Stimulated activated CD8-positive, alpha-beta memory T cell treated with anti-CD3 and anti-CD28 coated beads, Interleukin-4, amount 100 ng/mL, for 24 hours (primary cell): ENCODE measurements around the gene UBE2U.

Experiments
- DNase-seq: peaks from one replicate; pipeline ENCODE4 v3.0.0-alpha.2; 2020; ENCODE audit warnings: low read depth

UBE2U gene

DNA sequence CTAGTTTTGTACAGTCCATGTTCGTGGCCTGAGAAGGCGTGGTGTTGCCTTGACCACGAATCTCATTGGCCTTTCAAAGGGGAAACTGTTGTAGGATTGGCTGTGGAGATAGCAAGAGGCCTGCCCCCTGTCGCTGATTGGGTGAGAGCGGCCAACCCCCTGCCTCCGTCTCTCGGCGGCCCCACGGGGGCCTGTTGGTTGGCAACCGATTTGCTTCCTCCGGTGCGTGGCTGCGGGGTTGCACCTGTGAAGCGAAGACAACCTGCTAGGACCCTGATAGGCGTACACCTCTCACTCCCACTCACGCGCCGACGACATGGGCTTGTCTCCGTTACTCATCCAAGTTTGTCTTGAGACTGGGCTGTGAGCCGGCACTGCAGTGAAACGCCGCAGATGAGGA, at the start of gene UBE2U:
Gene UBE2U (plus strand): TSS at position 204 of the 400 bp plus-strand sequence. CDS start 428 bp downstream, outside the sequence.
- no peak for DNase-seq

DNA sequence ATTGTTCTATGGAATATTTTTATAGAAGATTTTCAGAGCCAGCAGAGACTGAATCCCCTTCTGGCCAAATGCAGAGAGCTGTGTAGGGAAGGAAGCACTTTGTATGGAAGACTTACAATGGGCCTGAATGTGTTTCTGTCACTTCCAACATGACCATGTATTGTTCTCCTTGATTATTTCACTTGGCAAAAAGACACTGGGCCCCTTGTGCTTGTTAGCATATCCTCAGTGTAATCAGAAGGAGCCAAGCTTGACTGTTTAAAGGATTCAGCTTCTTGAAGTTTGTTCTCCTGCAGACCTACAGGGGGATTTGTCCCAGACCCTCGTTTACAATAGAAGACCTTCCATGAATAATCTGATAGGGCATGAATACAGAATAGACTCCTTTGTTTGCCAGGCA, 48.1 kb upstream of the UBE2U start:
- DNase-seq = no peak

DNA sequence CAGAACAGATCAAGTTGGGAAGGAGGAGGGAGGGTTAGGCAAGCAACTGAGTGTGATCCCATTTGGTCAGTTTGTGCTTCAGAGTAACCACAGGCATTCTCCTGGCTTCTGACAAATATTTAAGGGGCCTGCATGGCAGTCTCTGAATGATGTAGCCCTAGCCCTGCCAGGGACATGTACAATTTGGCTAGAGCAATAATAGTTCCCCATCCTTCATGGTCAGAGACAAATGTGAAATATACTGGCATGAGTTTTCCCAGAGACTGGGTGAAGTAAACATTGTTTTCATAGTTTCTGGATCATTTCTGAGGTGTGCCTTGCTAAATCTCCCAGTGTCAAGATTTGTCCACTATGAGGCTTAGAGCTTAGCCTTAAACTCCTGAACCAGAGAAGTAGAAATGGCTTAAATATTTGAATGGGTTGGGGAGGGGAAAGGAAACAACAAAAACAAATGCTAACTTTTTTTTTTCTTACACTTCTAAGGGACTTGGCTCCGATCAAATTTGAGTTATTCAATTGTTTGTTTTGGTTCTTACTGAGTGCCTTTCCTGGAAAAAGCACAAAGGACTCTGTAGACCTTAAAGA, 42.0 kb upstream of the UBE2U start:
- DNase-seq = no peak

DNA sequence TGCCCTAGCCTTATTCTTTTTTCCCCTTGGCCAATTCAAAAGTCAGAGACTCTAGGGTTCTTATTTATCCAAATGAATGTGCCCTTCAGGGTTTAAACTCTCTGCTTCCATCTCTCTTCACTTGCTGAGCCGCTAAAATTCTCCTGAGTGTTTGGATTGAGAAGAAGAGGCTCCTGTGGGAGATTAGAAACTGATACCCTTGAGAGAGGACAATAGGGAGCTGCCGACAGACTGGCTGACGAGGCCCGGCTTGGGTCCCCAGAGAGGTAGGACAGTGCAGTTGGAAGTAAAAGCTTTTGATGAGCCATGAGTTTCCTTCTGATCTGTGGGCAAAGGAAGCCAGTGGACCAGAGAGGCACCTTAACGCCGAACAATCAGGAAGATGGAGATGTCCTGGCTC, 41.3 kb upstream of the UBE2U start:
- no peak for DNase-seq

GRCh38 chr1:64162804-64163203, 40.6 kb upstream of the UBE2U start:
- DNase-seq = no peak

GRCh38 chr1:64163431-64163830, 40.0 kb upstream of the UBE2U start:
- DNase-seq = no peak

- no peak for DNase-seq
Measured at GRCh38 chr1:64163970-64164369, 39.5 kb upstream of the UBE2U start.

GRCh38 chr1:64166629-64167028, 36.8 kb upstream of the UBE2U start:
- no peak for DNase-seq

- no peak for DNase-seq
Measured at GRCh38 chr1:64167176-64167575, 36.2 kb upstream of the UBE2U start.

DNA sequence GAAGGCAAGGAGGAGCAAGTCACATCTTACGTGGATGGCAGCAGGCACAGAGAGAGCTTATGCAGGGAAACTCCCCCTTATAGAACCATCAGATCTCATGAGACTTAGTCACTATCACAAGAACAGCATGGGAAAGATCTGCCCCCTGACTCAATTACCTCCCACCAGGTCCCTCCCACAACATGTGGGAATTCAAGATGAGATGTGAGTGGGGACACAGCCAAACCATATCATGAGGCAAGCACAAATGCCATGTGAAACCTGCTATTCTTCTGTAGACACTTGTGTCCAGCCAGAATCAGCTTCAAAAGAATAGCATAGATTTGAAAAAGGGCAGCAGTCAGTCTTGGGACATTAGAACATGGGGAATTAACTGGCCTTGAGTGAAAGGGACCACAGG, 32.2 kb upstream of the UBE2U start:
- no peak for DNase-seq

DNA sequence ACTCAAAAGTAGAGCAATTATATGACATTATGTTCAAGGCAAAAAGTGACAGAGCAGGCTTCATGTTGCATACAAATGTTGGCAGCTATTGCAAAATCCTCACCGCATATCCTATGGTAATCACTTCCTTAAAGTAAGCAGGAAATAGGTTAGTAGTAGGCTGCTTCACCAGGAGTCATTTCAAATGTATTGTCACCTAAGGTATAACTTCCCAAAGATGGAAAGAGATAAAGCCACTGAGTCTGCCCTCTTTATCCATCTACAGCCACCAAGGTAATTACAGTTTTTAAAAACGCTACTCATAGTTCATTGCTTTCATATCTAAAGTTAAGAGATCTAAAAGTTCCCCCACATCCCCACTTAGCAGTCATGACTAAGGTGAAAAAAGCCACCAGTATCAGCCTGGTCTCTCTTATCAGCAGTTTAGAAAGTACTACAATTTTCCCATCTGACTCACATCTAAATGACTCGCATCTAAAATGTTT, 31.6 kb upstream of the UBE2U start:
- DNase-seq = no peak

DNA sequence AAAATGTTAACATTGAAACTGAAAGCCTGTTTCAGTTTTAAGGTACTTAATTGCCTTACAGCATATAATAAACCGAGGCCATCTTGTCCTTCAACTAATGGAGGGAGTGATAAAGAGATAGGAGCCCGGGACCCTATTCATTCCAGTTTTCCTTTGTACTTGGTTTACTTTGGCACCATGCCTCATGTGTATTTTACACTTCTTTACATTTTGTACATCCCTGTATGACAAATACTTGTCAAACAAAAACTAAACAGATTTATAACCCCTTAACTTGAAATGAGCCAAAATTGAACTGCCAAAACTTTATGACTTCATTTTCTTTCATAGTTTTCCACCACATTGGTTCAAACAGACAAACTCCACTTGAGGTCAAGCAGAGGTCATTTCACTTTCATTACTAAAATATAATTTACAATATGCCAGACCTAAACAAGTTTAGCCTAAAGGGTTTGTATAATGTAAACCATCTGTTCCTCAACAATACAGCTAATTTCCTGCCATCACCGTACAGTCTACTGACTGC, 30.9 kb upstream of the UBE2U start:
- DNase-seq = no peak

- DNase-seq = no peak
Measured at GRCh38 chr1:64173336-64173940, 30.0 kb upstream of the UBE2U start.

- DNase-seq = no peak
Measured at GRCh38 chr1:64175639-64176038, 27.8 kb upstream of the UBE2U start.

GRCh38 chr1:64176659-64177058, 26.8 kb upstream of the UBE2U start:
- DNase-seq = no peak

DNA sequence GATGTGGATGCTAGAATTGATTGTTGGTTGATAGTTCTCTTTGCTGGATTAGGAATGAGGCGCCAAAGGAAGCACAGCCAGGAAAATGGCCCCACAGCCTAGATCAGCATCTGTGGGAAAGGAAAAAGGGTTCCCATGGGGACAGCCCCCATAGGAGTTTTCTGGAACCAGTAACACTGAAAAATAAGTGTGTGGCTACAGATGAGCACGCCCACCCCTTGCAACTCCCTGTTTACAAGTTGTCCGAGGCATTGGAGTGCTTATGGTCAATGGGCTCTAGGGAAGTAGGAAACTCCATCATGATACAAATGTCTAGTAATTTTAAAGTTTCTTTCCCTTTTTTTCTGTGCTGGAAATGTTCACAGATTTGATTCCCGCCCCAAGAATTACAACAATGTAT, 23.8 kb upstream of the UBE2U start:
- DNase-seq = no peak

DNA sequence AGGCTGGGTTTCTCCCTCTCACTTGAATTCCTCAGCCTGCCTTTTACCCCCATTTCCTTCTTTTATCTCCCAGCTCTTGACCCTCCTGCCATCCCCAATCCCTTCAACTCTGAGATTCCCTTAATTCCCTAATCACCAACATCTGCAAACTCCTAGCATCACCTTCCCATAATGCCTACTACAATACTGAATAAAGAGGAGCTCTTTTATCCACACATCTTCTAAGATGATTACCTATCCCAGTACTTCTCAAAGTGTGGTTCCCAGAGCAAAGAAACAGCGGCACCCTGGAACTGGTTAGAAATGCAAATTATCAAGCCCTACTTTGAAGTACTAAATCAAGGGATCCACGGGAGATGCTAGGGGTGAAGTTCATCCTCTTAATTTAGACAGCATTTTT, 21.2 kb upstream of the UBE2U start:
- no peak for DNase-seq

- no peak for DNase-seq
Measured at GRCh38 chr1:64183395-64184002, 19.9 kb upstream of the UBE2U start.

DNA sequence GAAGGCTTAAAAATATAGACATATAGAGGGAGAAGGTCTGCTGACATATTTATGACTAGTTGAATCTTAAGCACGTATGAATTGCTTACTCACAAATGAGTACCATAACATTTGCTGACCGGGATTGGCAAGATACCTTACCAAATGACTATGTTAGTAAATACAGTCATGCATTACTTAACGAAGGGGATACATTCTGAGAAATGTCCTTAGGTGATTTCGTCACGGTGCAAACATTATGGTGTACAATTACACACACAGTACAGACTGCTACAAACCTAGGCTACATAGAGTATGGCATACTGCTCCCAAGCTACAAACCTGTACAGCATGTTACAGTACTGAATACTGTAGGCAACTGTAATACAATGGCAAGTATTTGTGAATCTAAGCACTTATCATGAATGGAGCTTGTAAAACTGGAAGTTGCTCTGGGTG, 19.4 kb upstream of the UBE2U start:
- no peak for DNase-seq

DNA sequence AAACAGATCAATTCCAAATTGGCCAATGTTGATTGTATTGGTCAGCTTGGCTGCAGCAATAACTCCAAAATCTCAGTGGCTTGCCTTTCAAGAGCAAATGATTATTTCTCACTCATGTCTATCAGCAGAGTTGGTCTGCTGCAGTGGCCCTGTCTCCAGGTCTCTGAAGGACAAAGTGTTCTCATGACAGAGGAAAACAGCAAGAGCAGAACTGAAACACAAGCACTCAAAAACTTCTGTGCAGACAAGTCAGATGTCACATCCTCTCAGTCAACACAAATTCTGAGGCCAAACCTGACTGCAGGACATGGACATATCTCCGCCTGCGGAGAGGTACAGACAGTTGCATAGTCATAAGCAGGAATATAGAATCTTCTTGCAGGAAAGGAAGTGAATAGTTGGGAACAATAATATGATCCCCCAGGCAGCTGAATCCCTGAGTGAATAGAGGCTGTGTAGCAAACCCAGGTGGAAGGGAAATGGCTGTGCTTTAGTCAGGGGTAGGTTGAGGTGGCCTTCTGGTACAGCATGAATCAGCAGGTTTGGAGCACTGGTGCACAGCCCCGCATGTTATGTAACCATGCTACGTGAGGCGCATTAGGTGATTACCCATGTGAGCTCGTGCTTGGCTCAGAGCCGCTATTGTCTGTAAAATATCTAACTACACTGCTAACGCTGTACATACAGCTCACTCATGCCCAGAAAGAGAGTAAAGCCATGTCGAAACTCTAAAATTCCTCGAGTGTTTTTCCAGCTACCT, 17.1 kb upstream of the UBE2U start:
- no peak for DNase-seq

DNA sequence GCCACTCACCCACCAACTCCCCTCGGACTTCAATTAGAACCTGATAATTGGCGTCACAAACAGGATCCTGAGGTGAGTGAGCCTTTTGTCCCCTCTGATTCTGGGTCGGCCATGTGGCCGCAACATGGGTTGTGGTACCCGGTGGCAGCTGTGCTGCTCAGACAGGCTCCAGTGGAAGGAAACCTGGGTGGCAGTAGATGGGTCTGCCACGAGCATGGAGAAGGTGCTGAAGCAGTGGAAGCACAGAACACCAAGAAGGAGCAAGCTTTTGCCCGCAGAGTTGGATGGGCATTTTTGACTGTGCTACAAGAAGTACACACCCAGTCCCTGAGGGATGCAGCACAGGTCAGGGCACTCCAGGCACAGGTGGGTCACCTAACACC, 16.5 kb upstream of the UBE2U start:
- DNase-seq = no peak

DNA sequence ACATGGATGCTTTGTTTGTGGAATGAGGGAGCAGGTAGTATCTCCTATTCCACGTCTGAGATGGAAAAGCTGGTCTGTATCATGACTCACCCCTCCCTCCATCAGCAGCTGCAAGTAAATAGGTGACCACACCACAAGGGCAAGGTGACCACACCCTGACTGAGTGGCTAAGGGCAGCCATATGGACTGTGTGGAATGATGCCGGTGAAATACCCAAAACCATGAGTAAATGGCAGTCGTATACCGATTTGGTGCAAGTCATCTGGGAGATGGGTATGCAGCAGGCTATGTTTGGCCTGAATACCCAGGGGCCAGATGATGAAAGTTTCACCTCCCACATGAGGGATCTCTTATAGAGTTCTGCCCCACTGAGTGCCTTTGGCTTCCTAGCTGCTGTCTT, 15.8 kb upstream of the UBE2U start:
- DNase-seq = no peak

GRCh38 chr1:64192290-64192689, 11.1 kb upstream of the UBE2U start:
- DNase-seq = no peak
